Liver (tissue), 9 donors: ENCODE data around the gene HUS1. TPM values are rescaled to one million over a fixed set of nuclear protein-coding genes. Genes with fewer than 3 reads are reported as not detected.

ENCODE experiments used
- DNase-seq: peaks from one replicate; pipeline ENCODE4 v3.0.0-alpha.2; 2017; ENCODE audit warnings: low spot score
- H3K27ac ChIP-seq, 2 donors: one replicate each; pipeline ENCODE4 v1.7.0; 2013; ENCODE audit warnings: inconsistent platforms in 2 of 2, low read length in 2 of 2, control low read depth in 1 of 2, low read depth in 1 of 2, mild to moderate bottlenecking in 1 of 2
- H3K27me3 ChIP-seq, 4 donors: one replicate each; pipeline versions ENCODE4 v1.6.1 to v1.7.0; 2013; ENCODE audit warnings: low read length in 3 of 4, inconsistent platforms in 1 of 4, mild to moderate bottlenecking in 1 of 4, moderate library complexity in 1 of 4; ENCODE audit not compliant: control insufficient read depth in 4 of 4, insufficient read depth in 4 of 4
- H3K36me3 ChIP-seq, 4 donors: one replicate each; pipeline versions ENCODE4 v1.6.1 to v1.7.0; 2013; ENCODE audit warnings: low read length in 3 of 4, mild to moderate bottlenecking in 3 of 4, low read depth in 1 of 4, moderate library complexity in 1 of 4; ENCODE audit not compliant: control insufficient read depth in 4 of 4, insufficient read depth in 3 of 4
- H3K4me1 ChIP-seq, 4 donors: one replicate each; pipeline versions ENCODE4 v1.6.1 to v1.7.0; 2013; ENCODE audit warnings: low read length in 3 of 4, mild to moderate bottlenecking in 3 of 4, moderate library complexity in 1 of 4; ENCODE audit not compliant: control insufficient read depth in 4 of 4, insufficient read depth in 4 of 4
- H3K4me3 ChIP-seq, 3 donors: one replicate each; pipeline versions ENCODE4 v1.6.1 to v1.7.0; 2013; ENCODE audit warnings: low read length in 3 of 3, control low read depth in 1 of 3, low read depth in 1 of 3, mild to moderate bottlenecking in 1 of 3
- H3K9ac ChIP-seq, 2 donors: one replicate each; pipeline ENCODE4 v1.7.0; 2013; ENCODE audit warnings: low read length in 2 of 2, mild to moderate bottlenecking in 2 of 2, moderate library complexity in 2 of 2, control low read depth in 1 of 2, low read depth in 1 of 2
- H3K9me3 ChIP-seq, 4 donors: one replicate each; pipeline versions ENCODE4 v1.6.1 to v1.7.0; 2013; ENCODE audit warnings: low read length in 3 of 4; ENCODE audit not compliant: control insufficient read depth in 4 of 4
- EGR1 ChIP-seq, 2 donors: IDR thresholded peaks; 2 replicates each; pipeline ENCODE4 v1.6.1; 2016 to 2018; ENCODE audit warnings: antibody characterized with exemption in 2 of 2, low read depth in 2 of 2
- FOXA2 ChIP-seq: IDR thresholded peaks from 2 replicates; pipeline ENCODE4 v1.6.1; 2016; ENCODE audit warnings: antibody characterized with exemption
- GABPA ChIP-seq, 2 donors: IDR thresholded peaks in 1 of 2; conservative IDR thresholded peaks in 1 of 2; 2 replicates each; pipeline ENCODE4 v1.6.1; 2016; ENCODE audit warnings: antibody characterized with exemption in 2 of 2, mild to moderate bottlenecking in 1 of 2, moderate library complexity in 1 of 2
- HNF4A ChIP-seq, 2 donors: conservative IDR thresholded peaks; 2 replicates each; pipeline ENCODE4 v1.6.1; 2016; ENCODE audit warnings: antibody characterized with exemption in 2 of 2, mild to moderate bottlenecking in 2 of 2
- NR2F2 ChIP-seq: IDR thresholded peaks from 2 replicates; pipeline ENCODE4 v1.6.1; 2016; ENCODE audit warnings: antibody characterized with exemption
- RAD21 ChIP-seq, 2 donors: IDR thresholded peaks; 2 replicates each; pipeline ENCODE4 v1.6.1; 2016; ENCODE audit warnings: antibody characterized with exemption in 2 of 2, mild to moderate bottlenecking in 2 of 2
- REST ChIP-seq: IDR thresholded peaks from 2 replicates; pipeline ENCODE4 v1.6.1; 2016; ENCODE audit warnings: antibody characterized with exemption, mild to moderate bottlenecking
- RXRA ChIP-seq, 2 donors: IDR thresholded peaks; 2 replicates each; pipeline ENCODE4 v1.6.1; 2017 to 2018; ENCODE audit warnings: antibody characterized with exemption in 2 of 2, mild to moderate bottlenecking in 1 of 2
- SP1 ChIP-seq: IDR thresholded peaks from 2 replicates; pipeline ENCODE4 v1.6.1; 2018; ENCODE audit warnings: antibody characterized with exemption, mild to moderate bottlenecking
- TAF1 ChIP-seq: conservative IDR thresholded peaks from 2 replicates; pipeline ENCODE4 v1.6.1; 2016; ENCODE audit warnings: antibody characterized with exemption, mild to moderate bottlenecking
- ZBTB33 ChIP-seq: IDR thresholded peaks from 2 replicates; pipeline ENCODE4 v1.6.1; 2016; ENCODE audit warnings: antibody characterized with exemption
- WGBS: extraction: QIAGEN DNeasy Blood & Tissue Kit; methylation state at CpG from one replicate; pipeline ENCODE4 v1.1.7; 2013; 5-methylcytosine and 5-hydroxymethylcytosine counted together
- polyA plus RNA-seq, 2 donors: library from polyadenylated mRNA; stranded (reverse) in 1 of 2; unstranded in 1 of 2; fragments of 200-250 nt in 1 of 2; fragments of >200 nt in 1 of 2; fragmentation: Nextera tagmentation in 1 of 2; extraction: Ambion mirVana in 1 of 2; gene quantifications; one replicate each; pipeline versions ENCODE4 v1.2.1 to v1.2.3, GENCODE V29; 2013 to 2015
- total RNA-seq, 2 donors: library from RNA; depleted of rRNA; stranded (reverse); fragments of >200 nt; gene quantifications; one replicate each; pipeline ENCODE4 v1.2.3, GENCODE V29; 2014
- TF ChIP-seq, protein P1 (sequence below): IDR thresholded peaks from 2 replicates; pipeline ENCODE4 v1.6.1; 2016; ENCODE audit warnings: antibody characterized with exemption
- donor health status: healthy.
- donor health status: healthy.
- donor health status: healthy.
- donor health status: healthy.
- donor health status: healthy.

HUS1 gene
- total and polyA plus RNA-seq, 4 donors, result 9.2 to 39.0 (median 18.4) TPM

GRCh38 chr7:47979832-47980181 lies 392 bp upstream of the HUS1 start (continued):
- no peak for TF ChIP-seq GABPA (IDR thresholded peaks at IDR 0.05 in 1 of 2, conservative IDR thresholded peaks at IDR 0.05 in 1 of 2)

GRCh38 chr7:47978790-47979144 lies 648 bp downstream of the HUS1 start:
- Histone ChIP-seq H3K4me1 (peaks cover 0 to 25% (median 16%) of the 10 kb centered on the region in 4 donors), H3K9ac (peak overlapping the region; percentile 70 to 71), H3K4me3 (peak overlapping the region; percentile 87 to 93 (median 90)), H3K9me3 (no peaks in the 10 kb centered on the region), H3K27me3 (no peaks in the 10 kb centered on the region), H3K27ac (peak overlapping the region; percentile 74 to 93), H3K36me3 (peaks cover 14 to 37% (median 28%) of the 10 kb centered on the region in 4 donors)
- no peak for TF ChIP-seq HNF4A (conservative IDR thresholded peaks at IDR 0.05)
- 16% methylated on average over 4 of the region's 4 CpGs for WGBS
- no peak for DNase-seq

DNA sequence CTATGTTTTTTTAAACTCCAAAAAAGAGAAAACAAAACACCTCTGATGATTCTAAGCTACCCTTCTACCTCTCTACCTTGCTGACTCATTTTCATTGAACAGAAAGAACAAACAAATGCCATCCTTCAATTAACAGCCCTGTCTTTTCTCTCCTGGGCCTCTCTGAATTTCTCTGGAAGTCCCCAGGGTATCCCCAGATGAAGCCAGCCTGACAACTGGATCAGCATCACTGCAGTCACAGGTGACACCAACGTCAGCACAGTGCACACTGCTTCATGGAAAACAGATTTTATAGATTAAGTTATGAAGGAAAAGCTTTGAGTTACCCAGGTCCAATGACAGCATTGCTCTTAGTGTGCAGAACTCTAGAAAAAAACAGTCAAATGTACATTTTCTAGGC lies 5.7 kb downstream of the HUS1 start:
- Histone ChIP-seq H3K36me3 (peaks cover 18 to 47% (median 41%) of the 10 kb centered on the region in 4 donors), H3K4me3 (no peak overlapping the region), H3K27ac (no peak overlapping the region), H3K4me1 (peaks cover 1 to 19% (median 15%) of the 10 kb centered on the region in 4 donors), H3K9me3 (no peaks in the 10 kb centered on the region), H3K9ac (no peak overlapping the region), H3K27me3 (no peaks in the 10 kb centered on the region)
- no peak for TF ChIP-seq EGR1 (IDR thresholded peaks at IDR 0.05; ENCODE audit: low read depth in 2 of 2)
- no peak for DNase-seq
- 91% methylated on average over 1 of the region's 1 CpG for WGBS

GRCh38 chr7:47970761-47971160 lies 8.7 kb downstream of the HUS1 start:
- no peak for DNase-seq
- WGBS, result 13% methylated on average over 1 of the region's 1 CpG
- Histone ChIP-seq H3K4me1 (peaks cover 0 to 1% (median 0%) of the 10 kb centered on the region in 4 donors), H3K36me3 (peaks cover 19 to 54% (median 50%) of the 10 kb centered on the region in 4 donors), H3K27ac (peak overlapping the region; percentile 36 to 52), H3K9ac (no peak overlapping the region), H3K9me3 (no peaks in the 10 kb centered on the region), H3K27me3 (no peaks in the 10 kb centered on the region), H3K4me3 (no peak overlapping the region)
- TF ChIP-seq REST (no peak), EGR1 (IDR thresholded peaks at IDR 0.05; ENCODE audit: low read depth in 2 of 2) (no peak)

- Histone ChIP-seq H3K4me1 (peaks cover 0 to 1% (median 0%) of the 10 kb centered on the region in 4 donors), H3K27me3 (no peaks in the 10 kb centered on the region), H3K4me3 (no peak overlapping the region), H3K9me3 (no peaks in the 10 kb centered on the region), H3K36me3 (peaks cover 20 to 57% (median 53%) of the 10 kb centered on the region in 4 donors), H3K9ac (no peak overlapping the region), H3K27ac (no peak overlapping the region)
- whole genome bisulfite sequencing, result 78% methylated on average over 5 of the region's 5 CpGs
- DNase-seq, result peak; percentile 67
- TF ChIP-seq RXRA (IDR thresholded peaks at IDR 0.05), result no peak
- TF ChIP-seq FOXA2, result no peak
- TF ChIP-seq, protein P1, sequence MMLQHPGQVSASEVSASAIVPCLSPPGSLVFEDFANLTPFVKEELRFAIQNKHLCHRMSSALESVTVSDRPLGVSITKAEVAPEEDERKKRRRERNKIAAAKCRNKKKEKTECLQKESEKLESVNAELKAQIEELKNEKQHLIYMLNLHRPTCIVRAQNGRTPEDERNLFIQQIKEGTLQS, result no peak
- no peak for TF ChIP-seq SP1
- no peak for TF ChIP-seq GABPA (IDR thresholded peaks at IDR 0.05 in 1 of 2, conservative IDR thresholded peaks at IDR 0.05 in 1 of 2)
- no peak for TF ChIP-seq ZBTB33
- peak; percentile 75 to 80 for TF ChIP-seq RAD21 (IDR thresholded peaks at IDR 0.05)
- TF ChIP-seq EGR1 (IDR thresholded peaks at IDR 0.05; ENCODE audit: low read depth in 2 of 2), result no peak
- TF ChIP-seq NR2F2, result peak; percentile 20
- no peak for TF ChIP-seq TAF1
Measured at GRCh38 chr7:47968847-47969774, 10.3 kb downstream of the HUS1 start.
